Islet precursor cell (in vitro differentiated cells): ENCODE data around the gene SLC35E3.

Experiments used
- DNase-seq: peaks from one replicate; pipeline ENCODE4 v3.0.0-alpha.2; 2018

The SLC35E3 gene

GRCh38 chr12:68745904-68746571 is at the start of gene SLC35E3:
SLC35E3 (plus strand) TSS chr12:68746176; CDS start chr12:68746378, 202 bp downstream.
- DNase-seq = peak; percentile 99

DNA sequence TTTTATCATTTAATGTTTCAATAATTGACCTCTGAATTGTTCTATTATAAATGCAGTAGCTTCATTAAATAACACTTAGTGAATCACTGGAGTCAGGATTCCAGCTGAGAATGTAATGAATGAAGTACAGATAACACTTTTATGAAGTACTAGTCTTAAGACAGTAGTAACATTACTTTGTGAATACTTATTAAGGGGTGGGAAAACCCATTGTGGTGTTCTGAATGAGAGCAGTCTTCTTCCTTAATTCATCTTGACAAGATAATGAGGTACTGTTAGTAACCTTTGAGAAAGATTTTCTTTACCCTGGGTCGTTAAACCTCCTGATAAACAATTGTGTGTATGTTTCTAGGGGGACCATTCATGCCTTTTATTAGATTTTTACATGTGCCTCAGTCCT is 46.5 kb upstream of the SLC35E3 start:
- DNase-seq = no peak

GRCh38 chr12:68727776-68728175 is 18.2 kb upstream of the SLC35E3 start:
- no peak for DNase-seq

DNA sequence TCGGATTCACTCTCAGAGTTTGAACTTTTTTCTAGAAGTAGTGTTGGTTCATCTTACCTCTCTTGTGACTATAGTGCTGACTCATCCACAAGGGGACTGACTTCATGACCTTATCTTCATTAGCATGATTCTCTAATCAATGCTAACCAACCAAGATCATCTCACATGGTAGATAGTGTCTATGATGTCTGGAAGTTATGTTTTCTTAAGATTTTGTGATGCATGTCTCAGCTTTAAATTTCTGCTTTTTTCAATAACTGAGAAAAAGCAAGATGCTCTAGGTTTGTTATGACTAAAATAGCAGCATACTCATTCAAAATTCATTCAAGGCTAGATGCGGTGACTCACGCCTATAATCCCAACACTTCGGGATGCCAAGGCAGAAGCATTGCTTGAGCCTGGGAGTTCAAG is 12.3 kb upstream of the SLC35E3 start:
- DNase-seq = no peak

- no peak for DNase-seq
Measured at GRCh38 chr12:68739891-68740290, 6.1 kb upstream of the SLC35E3 start.

GRCh38 chr12:68743356-68743755 is 2.6 kb upstream of the SLC35E3 start:
- no peak for DNase-seq

DNA sequence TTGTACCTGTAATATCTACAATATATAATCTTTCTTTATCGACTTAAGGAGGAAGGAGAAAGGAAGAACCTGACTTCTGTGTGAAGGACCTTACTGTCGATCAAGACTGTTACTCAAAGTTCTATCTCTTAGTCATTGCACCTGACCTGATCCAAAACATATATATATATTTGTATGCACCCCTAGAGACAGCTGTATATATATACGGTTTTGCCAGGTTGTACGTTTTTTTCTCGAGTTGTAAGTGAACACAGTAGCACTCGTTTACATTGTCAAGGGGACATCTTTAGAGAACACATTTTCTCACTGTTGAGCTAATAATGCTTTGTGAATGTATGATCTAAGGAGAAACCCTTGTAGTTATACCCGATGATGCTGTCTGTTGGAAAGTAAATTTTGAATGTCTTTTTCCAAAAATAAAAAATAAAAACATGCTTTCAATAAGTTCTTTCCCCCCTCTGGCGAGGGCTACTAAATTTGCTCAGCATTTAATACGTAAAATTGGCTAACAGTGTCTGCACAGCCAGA is 536 bp upstream of the SLC35E3 start:
- DNase-seq = no peak

DNA sequence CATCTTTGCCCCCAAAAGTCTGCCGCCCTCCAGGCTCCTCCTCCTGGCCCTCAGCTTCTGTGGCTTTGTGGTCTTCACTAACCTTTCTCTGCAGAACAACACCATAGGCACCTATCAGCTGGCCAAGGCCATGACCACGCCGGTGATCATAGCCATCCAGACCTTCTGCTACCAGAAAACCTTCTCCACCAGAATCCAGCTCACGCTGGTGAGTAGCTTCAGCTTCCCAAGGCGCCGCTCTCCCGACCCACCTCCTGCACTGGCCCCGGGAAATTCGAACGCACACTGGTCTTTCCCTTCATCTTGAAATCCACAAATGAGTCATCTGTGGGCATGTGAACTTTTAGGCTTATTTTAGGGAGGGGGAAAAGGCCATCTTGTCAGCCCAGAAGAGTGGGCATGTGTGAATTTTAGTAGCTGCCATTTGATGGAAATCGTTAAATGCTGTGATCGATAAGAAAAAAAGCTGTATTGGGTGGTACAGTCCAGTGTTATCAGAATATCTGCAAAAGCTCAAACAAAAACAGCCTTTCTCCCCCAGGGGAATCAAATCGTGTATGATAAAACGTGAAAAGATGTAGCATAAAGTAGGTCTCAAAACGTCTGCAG is 700 bp downstream of the SLC35E3 start:
- peak; percentile 89 for DNase-seq

DNA sequence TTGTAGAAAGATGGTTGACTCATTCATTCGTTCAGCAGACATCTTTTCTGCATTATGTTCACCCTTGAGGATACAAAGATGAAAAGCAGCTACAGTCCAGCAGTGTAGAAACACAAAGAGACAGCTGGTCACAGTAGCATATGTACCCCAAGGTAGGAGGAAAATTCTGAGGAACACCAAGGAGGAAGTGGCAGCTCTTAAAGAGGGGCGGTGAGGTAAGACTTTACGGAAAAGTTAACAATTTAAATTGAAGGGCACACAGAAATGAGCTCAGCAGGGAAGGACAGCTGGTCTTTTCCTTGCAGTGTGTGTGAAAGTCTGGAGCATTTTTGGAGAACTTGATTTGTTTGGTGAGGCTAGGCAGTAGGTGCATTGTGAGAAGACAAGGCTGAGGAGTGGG is 3.5 kb downstream of the SLC35E3 start:
- no peak for DNase-seq

DNA sequence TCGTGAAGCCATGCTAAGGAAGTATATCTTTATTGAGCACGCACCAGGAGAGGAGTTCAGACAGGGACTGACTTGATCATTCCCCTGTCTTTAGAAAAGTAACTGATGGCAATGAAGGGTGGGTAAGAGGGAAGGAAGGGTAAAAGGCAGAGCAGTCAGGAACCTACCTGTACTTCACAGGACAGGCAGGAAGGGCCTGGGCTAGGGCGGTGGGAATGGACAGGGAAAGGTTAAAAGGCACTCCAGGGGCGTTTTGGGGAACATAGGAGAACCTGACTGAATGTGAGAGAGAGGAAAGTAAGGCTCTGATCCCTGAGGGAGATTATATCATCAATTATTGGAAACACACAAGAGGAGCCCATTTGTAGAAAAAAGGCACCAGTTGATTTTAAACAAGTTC is 3.9 kb downstream of the SLC35E3 start:
- no peak for DNase-seq

DNA sequence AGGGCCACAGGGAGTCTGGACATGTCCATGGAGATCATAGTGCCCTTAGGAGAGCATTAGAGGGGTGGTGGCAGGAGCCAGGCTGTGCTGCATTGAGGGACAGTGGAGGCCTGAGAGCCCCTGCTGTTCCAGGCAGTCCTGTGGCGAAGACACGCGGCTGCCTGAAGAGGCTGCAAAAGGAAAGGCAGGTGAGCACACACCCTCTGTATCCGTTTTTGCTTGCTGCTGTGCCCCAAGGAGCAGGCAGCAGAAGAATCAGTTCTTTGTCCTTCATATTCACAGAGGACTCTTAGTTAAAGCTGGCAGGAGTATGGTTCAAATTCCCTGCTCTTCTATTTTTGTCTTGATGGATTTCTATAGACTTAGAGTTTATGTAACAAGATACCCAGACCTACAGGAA is 4.5 kb downstream of the SLC35E3 start:
- no peak for DNase-seq

DNA sequence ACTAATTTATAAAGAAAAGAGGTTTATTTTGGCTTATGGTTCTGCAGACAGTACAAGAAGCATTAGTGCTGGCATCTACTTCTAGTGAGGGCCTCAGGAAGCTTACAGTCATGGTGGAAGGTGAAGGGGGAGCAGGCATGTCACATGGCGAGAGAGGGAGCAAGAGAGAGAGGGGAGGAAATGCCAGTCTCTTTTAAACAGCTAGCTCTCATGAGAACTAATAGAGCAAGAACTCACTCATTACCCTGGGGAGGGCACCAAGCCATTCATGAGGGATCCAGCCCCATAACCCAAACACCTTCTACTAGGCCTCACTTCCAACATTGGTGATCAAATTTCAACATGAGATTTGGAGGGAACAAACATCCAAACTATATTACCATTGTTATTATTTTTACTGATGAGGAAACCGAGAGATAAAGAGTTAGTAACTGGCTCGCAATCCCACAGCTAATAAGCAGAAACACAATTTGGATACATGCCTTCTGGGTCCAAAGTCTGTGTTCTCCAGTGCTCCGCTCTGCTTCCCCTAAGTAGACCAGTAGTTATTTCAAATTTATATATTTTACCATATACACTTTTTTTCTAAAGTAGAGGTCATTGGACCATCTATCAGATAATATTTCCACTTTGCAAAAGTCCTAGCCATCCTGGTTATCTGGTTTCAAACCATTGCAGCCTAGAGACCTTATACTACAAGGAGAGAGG is 9.7 kb downstream of the SLC35E3 start:
- no peak for DNase-seq

DNA sequence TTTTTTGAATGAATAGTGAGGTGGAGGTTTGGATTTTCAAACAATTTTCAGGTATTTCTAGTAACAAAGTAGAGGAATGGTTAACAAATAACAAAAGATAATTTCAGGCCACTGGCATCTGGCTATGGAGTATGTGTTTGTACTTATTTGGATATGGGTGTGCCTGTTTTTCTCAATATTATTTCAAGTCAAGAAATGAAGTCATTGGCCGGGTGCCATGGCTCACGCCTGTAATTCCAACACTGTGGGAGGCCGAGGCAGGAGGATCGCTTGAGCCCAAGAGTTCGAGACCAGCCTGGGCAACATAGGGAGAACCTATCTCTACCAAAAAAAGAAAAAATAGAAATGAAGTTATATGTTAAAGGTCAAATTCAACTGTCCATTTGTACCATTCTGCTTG is 13.9 kb downstream of the SLC35E3 start:
- DNase-seq = no peak

- DNase-seq = no peak
Measured at GRCh38 chr12:68760806-68761441, 14.9 kb downstream of the SLC35E3 start.

GRCh38 chr12:68761442-68761812 is 15.5 kb downstream of the SLC35E3 start:
- no peak for DNase-seq

DNA sequence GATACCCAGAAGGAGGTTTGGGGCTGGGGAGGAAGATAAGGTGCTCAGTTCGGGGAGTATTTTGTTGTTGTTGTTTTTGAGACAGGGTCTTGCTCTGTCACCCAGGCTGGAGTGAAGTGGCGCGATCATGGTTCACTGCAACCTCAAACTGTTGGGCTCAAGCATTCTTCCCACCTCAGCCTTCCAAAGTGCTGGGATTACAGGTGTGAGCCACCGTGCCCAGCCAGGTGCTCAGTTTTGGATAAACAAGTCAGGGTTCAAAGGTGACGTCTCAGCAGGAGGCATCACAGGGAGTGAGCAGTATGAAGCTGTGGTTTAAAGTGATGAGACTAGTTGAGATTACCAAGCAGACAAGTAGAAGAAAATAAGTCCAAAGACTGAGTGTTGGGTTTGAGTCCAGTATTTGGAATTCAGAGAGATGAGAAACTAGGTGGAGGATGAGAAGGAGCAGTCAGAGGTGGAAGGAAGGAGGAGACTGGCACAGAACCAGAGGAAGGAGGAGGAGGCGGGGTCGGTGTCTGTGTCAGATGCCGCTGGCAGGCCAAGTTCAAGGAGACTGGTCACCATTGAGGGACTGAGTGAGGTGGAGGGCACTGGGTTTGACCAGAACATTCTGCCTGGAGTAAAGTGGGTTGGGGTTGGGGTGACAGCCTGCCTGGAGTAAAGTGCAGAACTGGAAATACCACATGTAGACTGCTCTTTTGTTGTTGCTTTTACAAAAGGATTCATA is 16.1 kb downstream of the SLC35E3 start:
- DNase-seq = no peak

DNA sequence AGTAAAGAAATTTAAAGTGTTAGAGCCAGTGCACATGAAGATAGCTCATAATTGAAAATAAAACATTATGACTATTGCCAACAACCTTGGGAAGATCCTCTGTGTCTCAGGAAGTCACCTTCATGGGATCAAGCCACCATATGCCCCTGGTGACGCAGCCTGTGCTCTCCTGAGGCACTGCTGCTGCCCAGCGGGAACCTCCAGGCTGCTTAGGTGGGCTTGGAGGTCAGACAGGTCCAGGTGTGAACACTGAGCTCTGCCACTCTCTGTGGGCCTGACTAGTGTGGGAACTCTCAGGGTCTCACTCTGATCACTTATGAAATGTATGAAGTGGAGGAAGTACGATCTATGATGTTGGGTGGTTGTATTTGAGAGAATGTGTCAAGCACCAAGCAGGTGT is 16.7 kb downstream of the SLC35E3 start:
- no peak for DNase-seq

DNA sequence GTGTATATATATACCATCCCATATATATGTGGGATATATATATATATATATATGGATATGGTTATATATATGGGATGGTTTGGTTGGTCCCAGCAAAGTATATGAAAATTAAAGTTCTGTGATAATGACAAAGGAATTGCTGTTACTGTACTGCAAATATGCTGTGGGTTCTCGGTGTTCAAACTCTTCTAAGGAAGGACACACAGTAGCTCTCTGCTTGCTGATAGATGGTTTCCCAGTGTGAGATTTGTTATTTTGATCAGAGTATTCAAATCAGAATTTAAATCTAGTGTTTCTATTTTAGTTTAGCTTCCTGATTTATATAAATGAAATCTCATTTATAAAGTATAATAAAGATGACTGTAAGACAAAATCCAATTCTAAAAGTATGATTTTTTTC is 19.7 kb downstream of the SLC35E3 start:
- DNase-seq = no peak

DNA sequence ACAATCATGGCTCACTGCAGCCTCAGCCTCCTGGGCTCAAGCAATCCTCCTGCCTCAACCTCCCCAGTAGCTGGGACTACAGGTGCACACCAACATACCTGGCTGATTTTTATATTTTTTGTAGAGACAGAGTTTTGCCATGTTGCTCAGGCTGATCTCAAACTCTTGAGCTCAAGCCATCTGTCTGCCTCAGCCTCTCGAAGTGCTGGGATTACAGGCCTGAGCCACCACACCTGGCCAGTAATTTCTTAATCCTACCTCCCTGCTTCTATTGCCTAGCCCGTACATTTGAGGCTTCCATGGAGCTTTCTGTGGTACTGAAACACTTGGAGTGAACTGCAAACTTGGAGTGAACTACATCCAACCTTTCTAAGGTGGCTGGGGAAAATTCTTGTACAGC is 20.7 kb downstream of the SLC35E3 start:
- no peak for DNase-seq

DNA sequence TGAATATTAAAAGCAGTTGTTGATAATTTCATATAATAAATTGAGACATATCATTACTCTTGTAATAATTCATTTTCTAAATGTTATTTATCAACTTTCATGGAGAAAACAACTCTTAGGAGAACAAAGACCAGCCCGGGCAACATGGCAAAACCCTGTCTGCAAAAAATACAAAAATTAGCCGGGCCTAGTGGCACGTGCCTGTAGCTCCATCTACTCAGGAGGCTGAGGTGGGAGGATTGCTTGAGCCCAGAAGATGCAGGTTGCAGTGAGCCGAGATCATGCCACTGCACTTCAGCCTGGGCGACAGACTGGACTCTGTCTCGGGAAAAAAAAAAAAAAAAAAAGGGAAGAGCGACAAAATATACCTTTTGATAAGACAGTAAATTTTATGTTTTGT is 21.2 kb downstream of the SLC35E3 start:
- DNase-seq = no peak

DNA sequence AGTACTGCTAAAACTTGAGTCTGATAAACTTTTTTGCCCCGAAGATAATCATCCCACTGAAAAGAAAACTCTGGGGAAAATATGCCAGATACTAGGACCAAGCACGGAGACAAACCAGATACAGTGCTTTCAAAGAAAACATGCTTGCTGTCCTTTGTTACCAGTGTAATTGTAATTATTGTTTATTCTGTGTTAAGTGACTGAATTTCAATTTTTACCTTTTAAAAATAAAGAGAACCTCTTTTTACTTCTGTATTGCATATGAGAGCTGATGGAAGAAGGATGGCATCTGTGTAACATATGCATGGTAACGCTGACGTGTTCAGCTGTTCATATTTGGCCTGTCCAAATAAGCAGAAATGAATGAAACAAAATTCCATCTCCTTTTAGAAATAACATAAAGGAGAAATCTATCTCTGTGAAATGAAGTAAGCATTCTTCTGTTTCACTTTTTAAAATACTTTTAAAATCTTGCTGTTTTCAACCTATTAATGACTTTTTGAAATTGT is 22.5 kb downstream of the SLC35E3 start:
- DNase-seq = no peak

DNA sequence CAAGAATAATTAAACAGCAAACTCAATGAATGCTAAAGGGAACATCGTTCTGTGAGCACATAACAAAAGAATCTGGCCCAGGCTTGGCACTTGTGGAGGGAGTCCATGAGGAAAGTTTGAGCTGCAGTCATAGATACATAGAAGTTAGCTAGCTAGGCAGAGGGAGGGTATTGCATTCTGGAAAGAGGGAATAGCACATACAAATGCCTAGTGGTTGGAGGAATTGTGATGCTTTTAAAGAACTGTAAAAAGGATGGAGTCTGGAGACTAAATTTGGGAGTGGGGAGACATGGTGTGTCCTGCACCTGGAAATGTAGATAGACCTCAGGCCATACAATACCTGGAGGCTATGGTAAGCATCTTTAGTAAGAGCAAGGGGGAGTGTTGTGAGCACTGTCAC is 24.0 kb downstream of the SLC35E3 start:
- DNase-seq = no peak
